BJ (cell line): Measurements from ENCODE around the gene ASPHD1. TPM values are rescaled to one million over a fixed set of nuclear protein-coding genes. Genes with fewer than 3 reads are reported as not detected.

Source experiments
- CTCF ChIA-PET: fragments of 350-600 bp; formaldehyde crosslinking; extraction: SDS; loops from one replicate; lab custom pipeline; 2021; ENCODE audit warnings: antibody characterized with exemption, inconsistent platforms; lab: Yijun Ruan, JAX
- POLR2A ChIA-PET: fragments of 300-600 bp; sonication (Branson Sonifier 250); formaldehyde crosslinking; extraction: SDS; loops from one replicate; lab custom pipeline; 2021; ENCODE audit warnings: antibody characterized with exemption; lab: Charles Lee
- DNase-seq: peaks from one replicate; pipeline ENCODE4 v3.0.0-alpha.2; 2011; ENCODE audit warnings: low read depth
- H3K27me3 ChIP-seq: 2 replicates; pipeline ENCODE4 v1.6.0; 2011; ENCODE audit warnings: low read length; ENCODE audit not compliant: control insufficient read depth, insufficient read depth
- H3K36me3 ChIP-seq: 2 replicates; pipeline ENCODE4 v1.5.1; 2011; ENCODE audit warnings: low read length; ENCODE audit not compliant: control insufficient read depth, insufficient read depth
- H3K4me3 ChIP-seq: 2 replicates; pipeline ENCODE4 v1.5.1; 2011; ENCODE audit warnings: low read depth, mild to moderate bottlenecking, control low read depth, low read length
- CTCF ChIP-seq: IDR thresholded peaks from 2 replicates; pipeline ENCODE4 v1.5.1; 2011; ENCODE audit warnings: low read depth, mild to moderate bottlenecking, control low read depth, inconsistent platforms, low read length, moderate library complexity; ENCODE audit not compliant: insufficient read depth
- polyA plus RNA-seq: library from polyadenylated mRNA; depleted of rRNA; stranded (reverse); fragments of >200 nt; gene quantifications from 2 replicates; pipeline ENCODE4 v1.2.3, GENCODE V29; 2011

ASPHD1 gene
- polyA plus RNA-seq, 1 experiment: 6.9 TPM

- ChIA-PET CTCF (no interaction called here), POLR2A (no interaction called here)
- DNase-seq: no peak
- Histone ChIP-seq H3K27me3 (peaks cover 2% of the 10 kb centered on the region), H3K4me3 (no peak overlapping the region), H3K36me3 (no peaks in the 10 kb centered on the region)
- TF ChIP-seq CTCF: no peak
These were observed 3.0 kb upstream of the ASPHD1 start for GRCh38 chr16:29897333-29897732.

- ChIA-PET POLR2A (no interaction called here), CTCF (interaction anchor here (1.3 to 2.0 kb wide), 2 partner anchors 10 to 50 kb away, joined by 3 to 7 read pairs; no protein-coding TSS in a partner anchor)
- Histone ChIP-seq H3K36me3 (no peaks in the 10 kb centered on the region), H3K27me3 (peaks cover 2% of the 10 kb centered on the region), H3K4me3 (peak overlapping the region; percentile 84)
- TF ChIP-seq CTCF: no peak
- DNase-seq: no peak
These were observed 2.0 kb upstream of the ASPHD1 start for GRCh38 chr16:29898135-29898803.

- POLR2A ChIA-PET: no interaction called here
- Histone ChIP-seq H3K27me3 (peaks cover 2% of the 10 kb centered on the region), H3K36me3 (no peaks in the 10 kb centered on the region), H3K4me3 (peak overlapping the region; percentile 84)
- no peak for TF ChIP-seq CTCF
- no peak for DNase-seq
- CTCF ChIA-PET: interaction anchor here (1.2 to 2.0 kb wide), 5 partner anchors 10 to 122 kb away, joined by 3 to 9 read pairs (median 5); no protein-coding TSS in a partner anchor
These were observed 1.3 kb upstream of the ASPHD1 start for GRCh38 chr16:29898804-29899515.

- CTCF ChIA-PET: interaction anchor here (1.2 to 2.0 kb wide), 5 partner anchors 9 to 121 kb away, joined by 4 to 9 read pairs (median 5); no protein-coding TSS in a partner anchor
- peak; percentile 50 for TF ChIP-seq CTCF
- no peaks in the 10 kb centered on the region for H3K36me3 ChIP-seq
- POLR2A ChIA-PET: interaction anchor here (0.6 kb wide), 1 partner anchor 74 kb away, joined by 3 read pairs; the partner anchor contains the start of gene TAOK2
- peaks cover 2% of the 10 kb centered on the region for H3K27me3 ChIP-seq
- H3K4me3 ChIP-seq: peak within 1 kb of the TSS; percentile 84
- DNase-seq: peak; percentile 59
These were observed 679 bp upstream of the ASPHD1 start, which contains the start of gene SEZ6L2 for GRCh38 chr16:29899516-29900101. Gene SEZ6L2 (minus strand): TSS chr16:29899550. CDS start chr16:29899019, 531 bp downstream.
